ENCODE results near the gene CHCHD6.

CHCHD6 gene

DNA sequence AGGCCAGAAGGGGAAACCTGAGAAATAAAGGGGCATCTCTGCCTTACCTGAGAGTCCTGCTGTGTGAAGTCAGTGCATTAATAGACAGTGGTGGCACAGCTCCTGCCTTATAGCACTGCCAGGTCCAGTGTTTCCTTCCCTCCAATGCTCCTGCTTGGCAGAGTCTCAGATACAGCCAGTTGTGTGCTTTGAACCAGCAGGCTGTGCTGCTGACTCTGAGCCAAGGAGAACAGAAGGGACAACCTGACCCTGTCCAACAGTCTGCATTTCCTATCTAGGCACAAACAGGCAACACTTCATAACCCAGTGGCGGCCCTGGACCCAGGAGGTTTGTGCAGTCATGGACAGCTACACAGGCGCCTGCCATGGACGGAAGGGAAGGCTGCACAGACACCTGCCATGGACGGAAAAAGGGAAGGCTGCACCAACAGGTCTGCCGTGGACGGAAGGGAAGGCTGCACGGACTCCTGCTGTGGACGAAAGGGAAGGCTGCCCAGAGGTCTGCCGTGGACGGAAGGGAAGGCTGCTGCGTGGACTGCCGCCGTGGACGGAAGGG, 245.0 kb downstream of the CHCHD6 start:
- H3K4me1 ChIP-seq (ENCODE audit: control insufficient read depth in 2 of 2, insufficient read depth in 1 of 2, low read depth in 1 of 2, low read length in 2 of 2) = peaks cover 7 to 8% of the 10 kb centered on the region in 2 donors
- H2BK15ac ChIP-seq (ENCODE audit: low read length) = no peak overlapping the region
- H4K91ac ChIP-seq (ENCODE audit: low read depth, low read length, poor library complexity) = no peak overlapping the region
- no peak overlapping the region for H2AFZ ChIP-seq (ENCODE audit: low read length)
- no peak overlapping the region for H3K9ac ChIP-seq (ENCODE audit: low read depth, low read length, poor library complexity)
- no peak for DNase-seq (ENCODE audit: low spot score)
- no peaks in the 10 kb centered on the region for H3K27me3 ChIP-seq (ENCODE audit: control insufficient read depth in 3 of 3, insufficient read depth in 3 of 3, low read depth in 1 of 3, low read length in 3 of 3)
- no peaks in the 10 kb centered on the region for H3K79me1 ChIP-seq (ENCODE audit: low read depth, low read length)
- H3K36me3 ChIP-seq (replicated peaks in 1 of 2; ENCODE audit: control insufficient read depth in 2 of 2, insufficient read depth in 2 of 2, low read length in 2 of 2) = peaks cover 0 to 1% of the 10 kb centered on the region in 2 donors
- H3K23ac ChIP-seq (ENCODE audit: low read depth, low read length, poor library complexity) = no peak overlapping the region
- no peak overlapping the region for H2BK12ac ChIP-seq (ENCODE audit: low read length)
- H2AK5ac ChIP-seq (ENCODE audit: low read depth, low read length) = no peak overlapping the region
- peak overlapping the region; percentile 85 for H4K8ac ChIP-seq (ENCODE audit: low read depth, low read length)
- no peak overlapping the region for H3K4ac ChIP-seq (ENCODE audit: low read length)
- H3K4me2 ChIP-seq (ENCODE audit: insufficient read depth, low read length, poor library complexity, severe bottlenecking) = no peak overlapping the region
- H3K14ac ChIP-seq (ENCODE audit: low read length) = no peak overlapping the region
- H3K4me3 ChIP-seq (ENCODE audit: low read length in 2 of 2) = no peak overlapping the region
- H3K18ac ChIP-seq (ENCODE audit: low read length) = no peak overlapping the region
- WGBS, 2 donors (ENCODE audit: extremely low coverage in 2 of 2, insufficient read length in 2 of 2, insufficient replicate concordance in 1 of 2) = no CpG with 5 or more reads among the region's 14 CpGs
- no peak overlapping the region for H3K27ac ChIP-seq (replicated peaks; ENCODE audit: low read length)
- no peak overlapping the region for H2BK5ac ChIP-seq (ENCODE audit: low read length)
- H2BK120ac ChIP-seq (ENCODE audit: low read depth, low read length) = no peak overlapping the region
- H3K9me3 ChIP-seq (replicated peaks in 1 of 2; ENCODE audit: control insufficient read depth in 2 of 2, insufficient read depth in 1 of 2, low read depth in 1 of 2, low read length in 2 of 2) = no peaks in the 10 kb centered on the region

DNA sequence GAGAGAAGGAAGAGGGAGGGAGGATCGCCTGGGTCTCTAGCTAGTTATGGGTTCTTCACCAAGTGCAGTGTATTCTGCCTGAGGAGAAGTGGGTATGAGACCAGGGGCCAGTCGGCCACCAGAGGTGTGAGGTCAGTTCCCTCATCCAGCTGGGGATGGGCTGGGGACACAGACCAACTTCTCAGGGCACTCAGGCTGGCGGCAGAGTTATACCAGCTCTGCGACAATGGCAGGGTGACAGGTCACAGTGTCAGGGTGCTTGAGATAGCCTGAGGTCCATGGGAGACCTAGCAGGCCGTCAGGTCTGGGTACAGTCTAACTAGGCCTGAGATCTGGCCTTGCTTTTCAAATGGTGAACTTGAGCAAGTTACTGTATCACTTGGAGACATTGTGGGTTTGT, 247.5 kb downstream of the CHCHD6 start:
- H2AFZ ChIP-seq (ENCODE audit: low read length) = no peak overlapping the region
- WGBS, 2 donors (ENCODE audit: extremely low coverage in 2 of 2, insufficient read length in 2 of 2, insufficient replicate concordance in 1 of 2) = no CpG with 5 or more reads among the region's 5 CpGs
- H2AK5ac ChIP-seq (ENCODE audit: low read depth, low read length) = no peak overlapping the region
- no peak overlapping the region for H3K4ac ChIP-seq (ENCODE audit: low read length)
- H3K9me3 ChIP-seq (replicated peaks in 1 of 2; ENCODE audit: control insufficient read depth in 2 of 2, insufficient read depth in 1 of 2, low read depth in 1 of 2, low read length in 2 of 2) = no peaks in the 10 kb centered on the region
- H3K27ac ChIP-seq (replicated peaks; ENCODE audit: low read length) = no peak overlapping the region
- H3K79me1 ChIP-seq (ENCODE audit: low read depth, low read length) = no peaks in the 10 kb centered on the region
- no peak overlapping the region for H3K14ac ChIP-seq (ENCODE audit: low read length)
- H3K4me2 ChIP-seq (ENCODE audit: insufficient read depth, low read length, poor library complexity, severe bottlenecking) = no peak overlapping the region
- no peak overlapping the region for H4K91ac ChIP-seq (ENCODE audit: low read depth, low read length, poor library complexity)
- H3K9ac ChIP-seq (ENCODE audit: low read depth, low read length, poor library complexity) = no peak overlapping the region
- H3K36me3 ChIP-seq (replicated peaks in 1 of 2; ENCODE audit: control insufficient read depth in 2 of 2, insufficient read depth in 2 of 2, low read length in 2 of 2) = peaks cover 0 to 1% of the 10 kb centered on the region in 2 donors
- H2BK5ac ChIP-seq (ENCODE audit: low read length) = no peak overlapping the region
- H3K4me3 ChIP-seq (ENCODE audit: low read length in 2 of 2) = no peak overlapping the region
- H3K18ac ChIP-seq (ENCODE audit: low read length) = no peak overlapping the region
- H4K8ac ChIP-seq (ENCODE audit: low read depth, low read length) = no peak overlapping the region
- no peak overlapping the region for H2BK120ac ChIP-seq (ENCODE audit: low read depth, low read length)
- H3K4me1 ChIP-seq (ENCODE audit: control insufficient read depth in 2 of 2, insufficient read depth in 1 of 2, low read depth in 1 of 2, low read length in 2 of 2) = no peaks in the 10 kb centered on the region
- no peak overlapping the region for H2BK15ac ChIP-seq (ENCODE audit: low read length)
- H3K27me3 ChIP-seq (ENCODE audit: control insufficient read depth in 3 of 3, insufficient read depth in 3 of 3, low read depth in 1 of 3, low read length in 3 of 3) = no peaks in the 10 kb centered on the region
- H2BK12ac ChIP-seq (ENCODE audit: low read length) = no peak overlapping the region
- no peak for DNase-seq (ENCODE audit: low spot score)
- no peak overlapping the region for H3K23ac ChIP-seq (ENCODE audit: low read depth, low read length, poor library complexity)

DNA sequence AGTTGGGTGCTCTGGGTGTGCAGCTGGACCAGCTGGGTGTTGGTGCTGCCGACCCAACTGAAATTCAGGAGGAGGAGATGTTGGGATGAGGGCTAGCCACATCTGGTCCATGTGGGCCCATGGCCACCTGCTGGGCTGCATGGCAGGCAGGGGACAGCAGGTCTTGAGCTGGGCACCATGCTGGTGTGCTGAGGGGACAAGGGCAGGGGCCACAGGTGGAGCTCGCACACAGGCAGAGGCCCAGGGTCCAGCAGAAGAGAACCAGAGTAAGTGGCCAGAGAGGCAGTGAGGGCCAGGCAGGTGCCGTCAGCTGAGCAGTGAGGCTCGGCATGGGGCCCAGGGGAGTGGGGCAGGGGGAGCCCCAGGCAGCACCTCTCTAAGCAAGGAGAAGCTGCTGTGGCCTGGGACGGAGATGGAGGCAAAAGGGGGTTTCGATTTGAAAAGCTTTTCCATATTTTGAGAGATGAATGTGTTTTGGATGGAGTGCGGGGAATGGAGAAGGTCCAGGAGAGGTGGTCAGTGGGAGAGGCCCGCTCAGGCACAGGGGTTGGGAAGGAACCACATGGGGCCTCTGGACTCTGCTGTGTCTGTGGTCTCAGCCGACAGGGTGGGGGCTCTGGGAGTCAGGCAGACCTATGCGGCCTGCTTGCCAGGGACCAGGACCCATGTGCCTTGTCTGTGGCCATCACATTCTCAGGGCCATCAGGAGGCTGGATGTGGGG, 248.4 kb downstream of the CHCHD6 start:
- H2BK12ac ChIP-seq (ENCODE audit: low read length) = peak overlapping the region; percentile 42
- peak overlapping the region; percentile 33 for H2AK5ac ChIP-seq (ENCODE audit: low read depth, low read length)
- no peak overlapping the region for H2BK120ac ChIP-seq (ENCODE audit: low read depth, low read length)
- no peak overlapping the region for H2AFZ ChIP-seq (ENCODE audit: low read length)
- no peaks in the 10 kb centered on the region for H3K27me3 ChIP-seq (ENCODE audit: control insufficient read depth in 3 of 3, insufficient read depth in 3 of 3, low read depth in 1 of 3, low read length in 3 of 3)
- DNase-seq (ENCODE audit: low spot score) = no peak
- no peak overlapping the region for H4K8ac ChIP-seq (ENCODE audit: low read depth, low read length)
- no peak overlapping the region for H2BK5ac ChIP-seq (ENCODE audit: low read length)
- H3K4ac ChIP-seq (ENCODE audit: low read length) = no peak overlapping the region
- H3K9me3 ChIP-seq (replicated peaks in 1 of 2; ENCODE audit: control insufficient read depth in 2 of 2, insufficient read depth in 1 of 2, low read depth in 1 of 2, low read length in 2 of 2) = no peaks in the 10 kb centered on the region
- no peak overlapping the region for H3K23ac ChIP-seq (ENCODE audit: low read depth, low read length, poor library complexity)
- no peak overlapping the region for H2BK15ac ChIP-seq (ENCODE audit: low read length)
- H3K18ac ChIP-seq (ENCODE audit: low read length) = peak overlapping the region; percentile 71
- H3K14ac ChIP-seq (ENCODE audit: low read length) = peak overlapping the region; percentile 40
- H3K79me1 ChIP-seq (ENCODE audit: low read depth, low read length) = no peaks in the 10 kb centered on the region
- H3K4me3 ChIP-seq (ENCODE audit: low read length in 2 of 2) = peak overlapping the region in 1 of 2 donors; percentile 13
- H3K9ac ChIP-seq (ENCODE audit: low read depth, low read length, poor library complexity) = peak overlapping the region; percentile 39
- H3K27ac ChIP-seq (replicated peaks; ENCODE audit: low read length) = no peak overlapping the region
- WGBS, 2 donors (ENCODE audit: extremely low coverage in 2 of 2, insufficient read length in 2 of 2, insufficient replicate concordance in 1 of 2) = 100% methylated on average over 1 to 2 of the region's 10 CpGs
- H4K91ac ChIP-seq (ENCODE audit: low read depth, low read length, poor library complexity) = no peak overlapping the region
- peaks cover 0 to 2% of the 10 kb centered on the region in 2 donors for H3K4me1 ChIP-seq (ENCODE audit: control insufficient read depth in 2 of 2, insufficient read depth in 1 of 2, low read depth in 1 of 2, low read length in 2 of 2)
- H3K36me3 ChIP-seq (replicated peaks in 1 of 2; ENCODE audit: control insufficient read depth in 2 of 2, insufficient read depth in 2 of 2, low read length in 2 of 2) = peaks cover 0 to 1% of the 10 kb centered on the region in 2 donors
- H3K4me2 ChIP-seq (ENCODE audit: insufficient read depth, low read length, poor library complexity, severe bottlenecking) = no peak overlapping the region

DNA sequence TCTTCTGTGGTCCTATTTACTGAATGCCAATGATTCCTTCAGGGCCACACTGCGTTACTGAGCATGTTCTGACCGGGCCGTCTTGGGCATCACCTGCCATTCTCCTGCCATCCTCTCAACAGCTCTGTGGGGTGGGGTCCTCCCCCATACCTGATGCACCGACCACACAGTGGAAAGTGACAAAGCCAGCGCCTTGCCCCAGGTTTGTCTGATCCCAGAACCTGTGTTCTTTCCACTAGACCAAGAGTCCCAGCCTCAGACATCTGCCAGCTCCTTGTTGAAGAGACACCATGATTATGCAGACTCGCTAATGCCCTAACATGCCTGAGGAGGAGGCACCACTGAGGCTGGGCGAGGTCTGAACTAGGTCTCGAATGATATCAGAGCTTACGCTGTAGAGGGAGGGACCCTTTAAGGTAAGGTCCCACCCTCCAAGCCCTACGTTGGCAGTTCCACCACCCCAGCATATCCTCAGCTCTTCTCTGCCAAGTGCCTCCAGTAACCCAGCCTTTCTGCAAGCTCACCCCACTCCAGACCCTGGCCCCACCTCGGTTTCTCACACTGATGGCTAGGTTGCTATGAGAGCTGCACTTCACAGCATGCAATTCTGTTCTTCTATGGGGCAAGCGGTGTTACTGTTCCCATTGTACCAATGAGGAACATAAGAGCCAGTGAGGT, 249.1 kb downstream of the CHCHD6 start:
- H3K9me3 ChIP-seq (replicated peaks in 1 of 2; ENCODE audit: control insufficient read depth in 2 of 2, insufficient read depth in 1 of 2, low read depth in 1 of 2, low read length in 2 of 2) = no peaks in the 10 kb centered on the region
- H3K23ac ChIP-seq (ENCODE audit: low read depth, low read length, poor library complexity) = no peak overlapping the region
- H3K36me3 ChIP-seq (replicated peaks in 1 of 2; ENCODE audit: control insufficient read depth in 2 of 2, insufficient read depth in 2 of 2, low read length in 2 of 2) = peaks cover 0 to 1% of the 10 kb centered on the region in 2 donors
- no peak overlapping the region for H2BK5ac ChIP-seq (ENCODE audit: low read length)
- no peak overlapping the region for H4K8ac ChIP-seq (ENCODE audit: low read depth, low read length)
- H4K91ac ChIP-seq (ENCODE audit: low read depth, low read length, poor library complexity) = no peak overlapping the region
- H3K4me1 ChIP-seq (ENCODE audit: control insufficient read depth in 2 of 2, insufficient read depth in 1 of 2, low read depth in 1 of 2, low read length in 2 of 2) = peaks cover 0 to 2% of the 10 kb centered on the region in 2 donors
- H3K79me1 ChIP-seq (ENCODE audit: low read depth, low read length) = no peaks in the 10 kb centered on the region
- H2AK5ac ChIP-seq (ENCODE audit: low read depth, low read length) = no peak overlapping the region
- H3K9ac ChIP-seq (ENCODE audit: low read depth, low read length, poor library complexity) = no peak overlapping the region
- no CpG with 5 or more reads among the region's 12 CpGs for WGBS, 2 donors (ENCODE audit: extremely low coverage in 2 of 2, insufficient read length in 2 of 2, insufficient replicate concordance in 1 of 2)
- no peak overlapping the region for H2BK15ac ChIP-seq (ENCODE audit: low read length)
- no peak overlapping the region for H2AFZ ChIP-seq (ENCODE audit: low read length)
- DNase-seq (ENCODE audit: low spot score) = no peak
- no peak overlapping the region for H3K4me2 ChIP-seq (ENCODE audit: insufficient read depth, low read length, poor library complexity, severe bottlenecking)
- no peak overlapping the region for H3K4me3 ChIP-seq (ENCODE audit: low read length in 2 of 2)
- H3K4ac ChIP-seq (ENCODE audit: low read length) = no peak overlapping the region
- H3K27ac ChIP-seq (replicated peaks; ENCODE audit: low read length) = no peak overlapping the region
- H2BK12ac ChIP-seq (ENCODE audit: low read length) = no peak overlapping the region
- H2BK120ac ChIP-seq (ENCODE audit: low read depth, low read length) = no peak overlapping the region
- no peaks in the 10 kb centered on the region for H3K27me3 ChIP-seq (ENCODE audit: control insufficient read depth in 3 of 3, insufficient read depth in 3 of 3, low read depth in 1 of 3, low read length in 3 of 3)
- H3K18ac ChIP-seq (ENCODE audit: low read length) = no peak overlapping the region
- no peak overlapping the region for H3K14ac ChIP-seq (ENCODE audit: low read length)
